ENCODE results near the gene CCDC102A.

DNA sequence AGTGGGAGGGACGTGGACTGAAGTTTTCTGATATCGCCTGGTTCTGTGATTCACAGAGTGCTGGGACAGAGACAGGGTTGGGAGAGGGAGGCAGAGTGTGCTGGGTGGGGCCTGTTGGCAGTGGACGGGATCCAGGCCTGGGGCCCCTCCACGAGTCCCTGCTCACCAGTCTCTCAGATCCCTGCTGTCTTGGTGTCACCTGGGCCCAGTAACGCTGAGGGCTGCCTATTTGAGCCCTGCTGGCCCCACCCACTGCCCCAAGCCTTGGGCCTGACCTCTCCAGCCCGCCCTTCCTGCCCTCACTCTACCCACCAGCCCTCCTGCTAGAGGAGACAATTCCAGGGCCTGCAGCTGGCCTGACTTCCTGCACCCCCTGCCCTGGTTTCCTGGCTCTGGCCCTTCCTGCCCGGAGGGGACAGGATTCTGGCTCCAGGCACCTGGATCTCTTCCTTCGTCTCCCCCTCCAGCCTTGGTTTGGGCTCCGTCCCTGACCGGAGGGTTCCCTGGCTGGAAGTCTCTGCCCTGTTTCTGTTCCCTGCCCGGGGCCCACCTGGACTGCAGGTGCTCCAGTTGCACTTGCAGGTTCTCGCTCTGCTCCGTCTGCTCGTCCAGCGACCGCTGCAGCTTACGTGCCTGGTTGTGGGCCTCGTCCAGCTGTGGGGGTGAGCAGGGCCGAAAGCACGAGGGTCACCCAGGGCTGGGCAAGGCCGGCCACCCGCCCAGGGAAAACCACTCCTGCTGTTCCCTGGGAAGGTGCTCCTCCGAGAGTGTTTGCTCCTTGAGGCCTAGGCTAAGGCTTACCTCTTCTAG, 21.4 kb downstream of the CCDC102A start:
- TF ChIP-seq, protein P1, sequence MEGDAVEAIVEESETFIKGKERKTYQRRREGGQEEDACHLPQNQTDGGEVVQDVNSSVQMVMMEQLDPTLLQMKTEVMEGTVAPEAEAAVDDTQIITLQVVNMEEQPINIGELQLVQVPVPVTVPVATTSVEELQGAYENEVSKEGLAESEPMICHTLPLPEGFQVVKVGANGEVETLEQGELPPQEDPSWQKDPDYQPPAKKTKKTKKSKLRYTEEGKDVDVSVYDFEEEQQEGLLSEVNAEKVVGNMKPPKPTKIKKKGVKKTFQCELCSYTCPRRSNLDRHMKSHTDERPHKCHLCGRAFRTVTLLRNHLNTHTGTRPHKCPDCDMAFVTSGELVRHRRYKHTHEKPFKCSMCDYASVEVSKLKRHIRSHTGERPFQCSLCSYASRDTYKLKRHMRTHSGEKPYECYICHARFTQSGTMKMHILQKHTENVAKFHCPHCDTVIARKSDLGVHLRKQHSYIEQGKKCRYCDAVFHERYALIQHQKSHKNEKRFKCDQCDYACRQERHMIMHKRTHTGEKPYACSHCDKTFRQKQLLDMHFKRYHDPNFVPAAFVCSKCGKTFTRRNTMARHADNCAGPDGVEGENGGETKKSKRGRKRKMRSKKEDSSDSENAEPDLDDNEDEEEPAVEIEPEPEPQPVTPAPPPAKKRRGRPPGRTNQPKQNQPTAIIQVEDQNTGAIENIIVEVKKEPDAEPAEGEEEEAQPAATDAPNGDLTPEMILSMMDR (IDR thresholded peaks at IDR 0.05): no peak
- TF ChIP-seq POLR2A (IDR thresholded peaks at IDR 0.05): no peak
